GM10266 (cell line): Measurements from ENCODE around the gene PPIL4.

Experiments used
- DNase-seq: peaks from one replicate; pipeline ENCODE4 v3.0.0; 2012; ENCODE audit errors: extremely low spot score
- CTCF ChIP-seq: IDR thresholded peaks from 2 replicates; pipeline ENCODE4 v1.5.1; 2012; ENCODE audit warnings: mild to moderate bottlenecking, low read depth; ENCODE audit not compliant: control insufficient read depth, insufficient read depth; ENCODE audit errors: missing control alignments

PPIL4 gene

GRCh38 chr6:149529650-149530049, 16.2 kb downstream of the PPIL4 start:
- no peak for TF ChIP-seq CTCF
- DNase-seq: no peak

- TF ChIP-seq CTCF: no peak
- no peak for DNase-seq
Observed at GRCh38 chr6:149515494-149515893, 30.3 kb downstream of the PPIL4 start.

- no peak for TF ChIP-seq CTCF
- no peak for DNase-seq
Observed at GRCh38 chr6:149513915-149514314, 31.9 kb downstream of the PPIL4 start.

- TF ChIP-seq CTCF: no peak
- DNase-seq: no peak
Observed at GRCh38 chr6:149510793-149511512, 34.9 kb downstream of the PPIL4 start.

- DNase-seq: no peak
- TF ChIP-seq CTCF: no peak
Observed at GRCh38 chr6:149508485-149508884, 37.4 kb downstream of the PPIL4 start.

- DNase-seq: no peak
- TF ChIP-seq CTCF: no peak
Observed at GRCh38 chr6:149503872-149504271, 42.0 kb downstream of the PPIL4 start.

- no peak for DNase-seq
- TF ChIP-seq CTCF: no peak
Observed at GRCh38 chr6:149503276-149503675, 42.6 kb downstream of the PPIL4 start.
